Stimulated activated CD4-positive, alpha-beta T cell treated with anti-CD3 and anti-CD28 coated beads, Interleukin-15, amount 100 ng/mL, for 24 hours (primary cell): ENCODE measurements around the gene SPAG9.
"Not testable (repeated sequence)": the region's sequence is repeated elsewhere in the genome, so short reads cannot be mapped to it uniquely, and the experiment has no call there.

Source experiments
- DNase-seq: peaks from one replicate; pipeline ENCODE4 v3.0.0-alpha.2; 2020

SPAG9 gene

DNA sequence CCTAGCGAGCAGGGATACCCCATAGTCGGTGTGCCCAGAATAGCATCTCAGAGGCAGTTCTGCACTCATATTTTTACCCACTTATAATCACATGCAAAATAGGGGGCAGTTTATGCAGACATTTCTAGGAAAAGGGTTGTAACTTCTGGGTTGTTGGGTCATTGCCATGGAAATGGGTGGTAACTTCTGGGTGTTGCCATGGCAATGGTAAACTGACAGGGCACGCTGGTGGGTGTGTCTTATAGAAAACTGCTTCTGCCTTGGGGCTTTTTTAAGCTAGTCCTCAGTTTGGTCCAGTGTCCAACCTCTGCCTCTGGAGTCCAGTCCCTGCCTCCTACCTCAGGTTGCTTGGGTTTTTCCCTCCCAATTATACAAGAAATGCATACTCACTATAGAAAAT is 7.4 kb upstream of the SPAG9 start:
- peak; percentile 15 for DNase-seq

DNA sequence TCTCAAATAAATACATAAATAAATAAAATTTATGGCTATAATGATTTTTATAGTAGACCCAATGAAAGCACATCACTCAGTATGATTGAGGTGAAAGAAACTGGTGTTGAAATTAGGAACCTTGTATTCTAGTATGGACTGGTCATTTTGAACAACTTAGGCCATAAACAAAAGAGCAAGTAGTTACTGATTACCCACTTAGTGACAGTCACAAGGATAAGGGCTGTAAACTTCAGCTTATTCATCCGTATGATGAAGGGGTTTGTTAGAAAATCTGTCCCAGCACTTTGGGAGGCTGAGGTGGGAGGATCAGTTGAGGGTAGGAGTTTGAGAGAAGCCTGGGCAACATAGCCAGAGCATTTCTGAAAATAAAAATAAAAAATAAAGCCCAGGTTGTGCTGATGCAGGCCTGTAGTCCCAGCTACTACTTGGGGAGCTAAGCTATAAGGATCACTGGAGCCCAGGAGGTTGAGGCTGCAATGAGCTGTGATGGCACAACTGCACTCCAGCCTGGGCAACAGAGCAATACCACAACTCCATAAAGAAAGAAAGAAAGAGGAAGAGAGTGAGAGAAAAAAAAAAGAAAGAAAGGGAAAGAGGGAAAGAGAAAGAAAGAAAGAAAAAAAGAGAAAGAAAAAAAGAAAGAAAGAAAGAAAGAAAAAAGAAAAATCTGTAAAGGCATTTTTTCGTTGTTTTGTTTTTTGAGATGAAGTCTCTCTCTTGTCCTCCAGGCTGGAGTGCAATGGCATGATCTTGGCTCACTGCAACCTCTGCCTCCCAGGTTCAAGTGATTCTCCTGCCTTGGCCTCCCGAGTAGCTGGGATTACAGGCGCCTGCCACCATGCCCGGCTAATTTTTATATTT is 4.2 kb upstream of the SPAG9 start:
- DNase-seq: no peak

DNA sequence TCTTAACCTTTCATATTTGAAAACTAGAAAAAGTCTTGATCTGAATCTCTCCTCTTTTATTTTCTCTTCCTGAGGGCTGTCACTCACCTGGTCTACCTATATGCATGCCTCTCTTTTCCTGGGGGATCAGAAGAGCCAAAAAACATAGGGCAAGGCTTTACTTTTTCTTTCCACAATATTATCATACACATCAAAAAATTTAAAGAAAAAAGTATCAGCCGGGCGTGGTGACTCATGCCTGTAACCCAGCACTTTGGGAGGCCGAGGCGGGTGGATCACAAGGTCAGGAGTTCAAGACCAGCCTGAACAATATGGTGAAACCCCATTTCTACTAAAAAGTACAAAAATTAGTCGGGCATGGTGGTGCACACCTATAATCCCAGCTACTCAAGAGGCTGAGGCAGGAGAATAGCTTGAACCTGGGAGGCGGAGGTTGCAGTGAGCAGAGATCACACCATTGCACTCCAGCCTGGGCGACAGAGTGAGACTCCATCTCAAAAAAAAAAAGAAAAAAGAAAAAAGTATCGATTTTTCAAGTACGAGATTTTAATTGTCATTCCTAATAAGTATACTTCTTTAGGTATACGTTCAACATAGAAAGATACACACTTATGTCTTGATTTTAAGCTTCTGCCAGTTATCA is 1.9 kb upstream of the SPAG9 start:
- peak; percentile 29 for DNase-seq

DNA sequence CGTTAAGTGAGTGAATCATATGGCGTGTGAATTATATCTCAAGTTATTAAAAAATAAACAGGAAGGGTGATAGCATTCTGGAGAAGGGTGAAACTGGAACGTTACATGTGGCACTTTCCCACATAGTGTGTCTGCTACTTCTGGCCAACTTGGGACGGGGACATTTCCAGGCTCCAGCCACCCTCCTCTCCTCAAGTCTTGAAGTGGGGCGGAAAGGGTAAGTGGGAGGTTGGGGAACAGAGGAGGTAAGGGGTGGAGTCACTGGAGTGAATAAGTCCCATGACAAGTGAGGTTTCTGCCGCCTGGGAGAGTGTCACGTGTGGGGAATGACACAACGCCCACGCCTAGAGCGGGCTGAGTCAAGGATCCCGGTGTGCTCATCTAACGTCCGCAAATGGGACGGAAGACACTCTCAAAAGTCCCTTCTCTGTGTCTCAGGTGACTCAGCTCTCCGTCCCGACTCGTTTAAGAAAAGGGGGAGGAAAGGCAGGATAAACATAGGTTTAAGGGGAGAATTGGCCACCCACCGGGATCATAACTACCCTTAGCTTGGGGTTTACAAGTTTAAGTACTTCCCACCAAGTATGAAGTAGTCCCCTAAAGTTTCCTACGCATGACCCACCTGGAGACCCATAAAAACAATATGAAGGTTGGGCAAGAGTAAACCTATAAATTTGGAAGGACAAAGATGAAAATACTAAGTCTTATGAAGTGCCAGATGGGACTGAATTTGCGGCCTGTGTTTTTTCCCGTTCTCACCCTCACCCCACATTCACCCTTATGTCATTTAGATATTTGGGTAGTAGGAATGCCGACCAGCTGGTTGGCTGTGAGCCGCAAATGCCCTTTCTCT is 1.2 kb upstream of the SPAG9 start:
- peak; percentile 95 for DNase-seq

DNA sequence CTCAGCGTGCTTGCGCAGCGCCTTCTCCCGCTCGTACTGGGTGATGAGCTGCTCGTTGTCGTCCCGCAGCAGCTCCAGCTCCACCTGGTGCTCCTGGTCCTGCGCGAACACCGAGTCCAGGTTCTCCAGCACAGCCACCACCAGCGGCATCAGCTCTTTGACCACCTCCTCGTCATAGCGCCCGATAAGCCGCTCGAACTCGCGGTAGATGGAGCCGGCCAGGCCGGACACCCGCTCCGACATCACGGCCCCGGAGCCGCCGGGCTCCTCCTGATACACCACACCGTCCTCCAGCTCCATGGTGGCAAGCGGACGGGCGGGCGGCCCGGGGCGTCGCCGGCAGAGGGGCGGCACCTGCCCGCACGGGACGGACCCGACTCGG is 320 bp downstream of the SPAG9 start:
- no peak for DNase-seq

DNA sequence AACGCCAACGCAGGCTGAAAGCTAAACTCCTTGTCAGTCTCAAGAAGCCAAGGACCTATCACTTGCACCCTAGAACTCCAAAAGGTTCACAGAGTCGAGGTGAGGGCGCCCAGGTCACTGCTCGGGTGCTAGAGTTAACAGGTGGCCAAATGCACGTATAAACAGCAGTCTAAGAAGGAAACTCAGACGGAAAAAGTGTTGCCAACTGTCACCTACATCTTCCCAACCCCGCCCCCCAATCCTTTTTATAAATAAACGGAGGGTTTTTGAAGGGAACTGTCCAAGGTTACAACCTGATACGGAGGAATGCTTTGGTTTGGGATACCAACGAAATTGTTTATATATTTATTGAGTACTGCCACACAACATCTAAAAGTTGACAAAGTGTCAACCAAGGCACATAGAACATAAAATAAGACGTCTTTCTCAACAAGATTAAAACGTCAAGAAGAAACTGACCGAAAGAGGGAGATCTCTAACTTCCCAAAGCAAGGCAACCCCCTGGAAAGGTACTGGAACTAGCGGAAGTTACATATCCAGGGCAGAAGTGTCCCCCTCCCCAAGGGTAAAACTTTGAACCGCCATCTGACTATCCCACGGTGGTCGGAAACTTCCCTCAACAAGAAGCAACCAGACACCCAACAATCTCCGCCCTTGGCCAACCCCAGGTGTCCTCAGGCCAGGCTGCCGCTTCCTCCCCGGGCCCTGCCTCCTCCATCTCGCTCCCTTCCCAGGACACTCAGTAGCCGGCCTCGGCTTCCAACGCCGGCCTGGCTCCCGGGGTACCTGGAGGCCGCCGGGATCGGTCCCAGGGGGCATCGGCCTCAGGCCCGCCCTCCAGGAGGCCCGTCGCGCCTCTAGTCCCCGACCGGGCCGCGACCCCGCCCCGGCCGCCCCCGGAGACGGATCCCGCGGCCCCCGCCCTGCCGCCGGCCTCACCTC is 982 bp downstream of the SPAG9 start:
- peak; percentile 62 for DNase-seq

DNA sequence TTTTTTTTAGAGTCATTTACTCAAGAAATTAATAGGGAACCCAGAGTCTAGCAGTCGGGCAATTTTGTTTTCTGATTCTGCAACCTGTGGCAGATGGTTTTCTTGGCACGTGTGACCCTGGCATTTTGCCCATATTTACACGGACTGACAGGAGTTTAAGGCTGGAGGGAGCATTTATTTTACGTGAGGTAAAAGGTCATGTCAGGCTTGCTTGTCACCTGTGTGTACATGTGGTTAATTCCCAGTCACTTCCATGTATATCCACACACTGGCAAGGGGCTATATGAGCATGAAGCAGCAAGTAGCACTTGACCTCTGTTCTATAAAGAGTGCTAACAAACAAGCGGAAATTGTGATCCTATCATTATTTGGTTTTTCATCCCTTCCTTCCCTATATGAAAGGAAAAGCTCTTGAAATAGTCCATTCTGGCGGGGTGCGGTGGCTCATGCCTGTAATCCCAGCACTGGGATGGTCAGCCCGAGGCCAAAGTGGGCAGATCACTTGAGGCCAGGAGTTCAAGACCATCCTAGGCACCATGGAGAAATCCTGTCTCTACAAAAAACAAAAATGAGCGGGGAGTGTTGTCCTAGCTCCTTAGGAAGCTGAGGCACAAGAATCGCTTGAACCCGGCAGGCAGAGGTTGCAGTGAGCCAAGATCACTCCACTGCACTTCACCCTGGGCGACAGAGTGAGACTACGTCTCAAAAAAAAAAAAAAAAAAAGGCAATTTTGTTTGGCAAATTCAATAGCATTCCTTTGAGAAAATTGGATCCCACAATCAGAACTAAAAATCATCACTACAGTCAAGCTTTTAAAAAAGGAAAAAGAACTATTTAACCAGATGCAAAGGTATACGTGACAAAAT is 2.1 kb downstream of the SPAG9 start:
- DNase-seq: no peak

DNA sequence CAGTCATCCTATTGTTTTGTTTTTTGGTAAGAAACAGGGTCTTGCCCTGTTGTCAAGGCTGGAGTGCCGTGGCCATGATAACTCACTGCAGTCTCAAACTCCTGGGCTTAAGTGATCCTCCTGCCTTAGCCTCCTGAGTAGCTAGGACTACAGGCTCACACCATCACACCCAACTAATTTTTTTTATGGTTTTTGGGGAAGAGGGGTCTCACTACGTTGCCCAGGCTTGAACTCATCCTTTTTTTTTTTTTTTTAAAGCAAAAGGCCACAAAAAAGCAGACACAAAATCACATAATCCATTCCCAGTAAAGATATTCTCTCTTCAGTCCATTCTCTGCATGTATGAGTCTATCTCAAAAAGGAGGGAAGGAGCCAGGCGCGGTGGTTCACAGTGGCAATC is 5.5 kb downstream of the SPAG9 start:
- DNase-seq: no peak

DNA sequence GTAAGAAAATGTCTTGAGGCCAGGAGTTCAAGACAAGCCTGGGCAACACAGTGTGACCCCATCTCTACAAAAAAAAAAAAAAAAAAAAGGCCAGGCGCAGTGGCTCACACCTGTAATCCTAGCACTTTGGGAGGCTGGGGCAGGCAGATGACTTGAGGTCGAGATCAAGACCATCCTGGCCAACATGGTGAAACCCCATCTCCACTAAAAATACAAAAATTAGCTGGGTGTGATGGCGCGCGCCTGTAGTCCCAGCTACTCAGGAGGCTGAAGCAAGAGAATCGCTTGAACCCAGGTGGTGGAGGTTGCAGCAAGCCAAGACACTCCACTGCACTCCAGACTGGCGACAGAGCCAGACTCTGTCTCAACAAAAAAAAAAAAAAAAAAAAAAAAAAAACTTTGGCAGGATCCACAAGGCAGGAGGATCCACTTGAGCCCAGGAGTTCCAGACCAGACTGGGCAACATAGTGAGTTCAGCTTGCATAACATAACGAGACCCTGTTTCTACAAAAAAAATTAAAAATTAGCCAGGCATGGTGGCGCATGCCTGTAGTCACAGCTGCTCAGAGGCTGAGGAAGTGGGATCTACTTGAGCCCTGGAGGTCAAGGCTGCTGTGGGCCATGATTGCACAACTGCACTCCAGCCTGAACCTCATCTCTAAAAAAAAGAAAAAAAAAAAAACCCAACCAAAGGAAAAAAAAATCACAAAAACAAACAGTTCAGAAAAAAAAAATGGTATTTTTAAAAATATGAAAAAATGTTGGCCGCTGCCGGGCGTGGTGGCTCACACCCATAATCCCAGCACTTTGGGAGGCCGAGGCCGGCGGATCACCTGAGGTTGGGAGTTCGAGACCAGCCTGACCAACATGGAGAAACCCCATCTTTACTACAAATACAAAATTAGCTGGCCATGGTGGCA is 8.1 kb downstream of the SPAG9 start:
- DNase-seq: not testable (repeated sequence)

DNA sequence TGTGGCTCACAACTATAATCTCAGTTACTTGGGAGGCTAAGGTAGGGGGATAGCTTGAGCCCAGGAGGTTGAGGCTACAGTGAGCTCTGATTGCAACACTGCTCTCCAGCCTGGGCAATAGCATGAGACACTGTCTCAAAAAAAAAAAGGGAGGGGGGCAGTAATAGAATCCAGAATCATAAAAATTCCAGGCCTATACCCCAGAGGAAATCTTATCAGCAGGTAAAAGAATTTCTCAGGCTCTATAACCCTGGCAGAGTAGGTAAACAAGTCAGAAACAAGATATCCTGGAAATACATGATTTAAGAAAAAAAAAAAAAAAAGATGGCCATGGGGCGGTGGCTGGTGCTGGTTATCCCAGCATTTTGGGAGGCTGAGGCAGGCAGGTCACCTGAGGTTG is 12.9 kb downstream of the SPAG9 start:
- no peak for DNase-seq

DNA sequence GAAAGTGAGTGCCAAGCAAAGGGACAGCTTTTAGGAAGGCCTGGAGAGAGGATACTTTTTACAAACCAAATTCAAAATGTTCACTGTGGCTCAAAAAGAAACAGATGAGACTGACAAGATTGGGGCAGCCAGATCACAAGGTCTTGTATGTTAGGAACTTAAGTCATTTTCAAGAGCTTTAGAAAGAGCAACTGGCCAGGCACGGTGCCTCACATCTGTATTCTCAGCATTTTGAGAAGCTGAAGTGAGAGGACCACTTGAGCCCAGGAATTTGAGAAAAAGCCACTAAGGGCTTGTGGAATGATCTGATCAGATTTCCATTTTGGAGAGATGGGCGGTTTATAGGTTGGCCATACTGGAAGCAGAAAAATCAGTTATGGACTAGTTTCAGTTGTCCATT is 17.2 kb downstream of the SPAG9 start:
- DNase-seq: no peak

DNA sequence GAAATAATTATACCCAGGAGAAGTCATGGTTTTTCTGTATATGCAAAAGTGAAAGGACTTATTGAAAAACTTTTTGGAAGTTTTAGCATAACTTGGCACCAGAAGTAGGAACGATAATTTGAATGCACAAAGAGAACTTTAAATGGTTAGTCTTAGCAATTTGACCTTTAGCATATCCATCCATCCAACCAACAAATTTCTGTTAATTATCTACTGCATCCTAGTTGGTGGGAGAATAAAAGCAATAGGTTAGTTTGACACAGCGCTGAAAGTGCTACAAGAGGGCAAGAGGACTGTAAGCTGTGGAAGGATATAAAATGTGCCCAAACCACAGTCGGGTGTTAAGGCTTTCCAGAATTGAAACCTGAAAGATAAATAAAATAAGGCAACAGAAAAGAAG is 17.6 kb downstream of the SPAG9 start:
- DNase-seq: no peak

DNA sequence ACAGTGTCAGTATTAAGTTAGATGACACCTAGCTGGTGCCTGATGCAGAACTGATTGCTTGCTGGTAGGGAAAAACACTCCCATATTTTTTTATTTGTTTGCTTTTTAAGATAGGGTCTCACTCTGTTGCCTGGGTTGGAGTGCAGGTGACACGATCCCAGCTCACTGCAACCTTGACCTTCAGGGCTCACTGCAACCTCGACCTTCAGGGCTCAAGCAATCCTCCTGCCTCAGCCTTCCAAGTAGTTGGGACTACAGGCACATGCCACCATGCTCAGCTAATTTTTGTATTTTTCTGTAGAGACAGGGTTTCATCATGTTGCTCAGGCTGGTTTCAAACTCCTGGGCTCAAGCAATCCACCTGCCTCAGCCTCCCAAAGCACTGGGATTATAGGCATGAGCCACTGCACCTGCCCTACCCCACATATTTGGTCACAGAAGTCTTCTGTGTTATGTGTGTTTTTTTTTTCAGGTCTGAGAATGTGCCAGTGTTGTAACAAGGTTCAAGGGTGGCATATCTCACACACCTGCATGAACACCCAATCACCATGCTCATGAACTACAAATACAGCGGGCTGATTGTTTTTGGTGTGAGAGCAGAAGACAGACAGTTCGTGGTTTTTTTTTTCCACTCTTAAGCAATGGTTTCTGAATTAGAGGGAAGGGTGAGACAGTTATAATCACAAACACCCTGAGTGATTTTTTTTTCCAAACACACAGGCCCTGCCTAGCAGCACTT is 22.8 kb downstream of the SPAG9 start:
- DNase-seq: no peak

DNA sequence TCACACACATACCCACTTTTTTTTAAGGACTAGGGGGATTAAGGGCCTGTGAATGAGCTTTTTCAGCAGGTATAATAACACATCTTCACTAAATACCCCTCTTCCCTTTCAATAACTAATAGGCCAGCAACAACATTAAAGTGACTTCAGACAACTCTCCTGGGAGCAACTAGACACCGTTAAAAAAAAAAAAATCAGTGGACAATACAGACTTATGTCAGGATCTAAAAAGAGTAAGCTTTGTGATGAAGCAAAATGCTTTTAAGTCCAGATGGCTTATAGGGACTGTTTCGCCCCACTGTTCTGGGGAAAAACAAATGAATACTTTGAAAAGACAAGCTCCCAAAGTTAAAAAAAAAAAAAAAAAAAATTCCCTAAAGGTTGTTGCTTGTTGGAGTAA is 29.0 kb downstream of the SPAG9 start:
- no peak for DNase-seq

DNA sequence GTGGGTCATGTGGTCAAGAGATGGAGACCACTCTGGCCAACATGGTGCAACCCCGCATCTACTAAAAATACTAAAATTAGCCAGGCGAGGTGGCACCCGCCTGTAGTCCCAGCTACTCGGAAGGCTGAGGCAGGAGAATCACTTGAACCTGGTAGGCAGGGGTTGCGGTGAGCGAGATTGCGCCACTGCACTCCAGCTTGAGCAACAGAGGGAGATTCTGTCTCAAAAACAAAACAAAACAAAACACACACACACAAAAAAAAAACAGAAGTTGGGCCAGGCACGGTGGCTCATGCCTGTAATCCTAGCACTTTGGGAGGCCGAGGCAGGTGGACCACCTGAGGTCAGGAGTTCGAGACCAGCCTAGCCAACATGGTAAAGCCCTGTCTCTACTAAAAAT is 31.8 kb downstream of the SPAG9 start:
- DNase-seq: not testable (repeated sequence)

DNA sequence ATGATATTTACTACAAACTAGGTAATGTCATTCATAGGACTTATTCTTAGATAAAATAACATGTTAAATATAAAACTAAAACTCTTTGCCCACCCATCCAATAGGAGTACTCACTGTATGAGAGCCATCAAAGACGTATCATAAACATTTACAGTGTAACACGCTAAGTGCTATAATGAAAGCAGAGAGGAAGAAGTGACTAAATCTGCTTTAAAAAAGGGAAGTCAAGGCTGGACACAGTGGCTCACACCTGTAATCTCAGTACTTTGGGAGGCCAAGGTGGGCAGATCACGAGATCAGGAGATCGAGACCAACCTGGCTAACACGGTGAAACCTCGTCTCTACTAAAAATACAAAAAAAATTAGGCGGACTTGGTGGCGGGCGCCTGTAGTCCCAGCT is 32.4 kb downstream of the SPAG9 start:
- no peak for DNase-seq

DNA sequence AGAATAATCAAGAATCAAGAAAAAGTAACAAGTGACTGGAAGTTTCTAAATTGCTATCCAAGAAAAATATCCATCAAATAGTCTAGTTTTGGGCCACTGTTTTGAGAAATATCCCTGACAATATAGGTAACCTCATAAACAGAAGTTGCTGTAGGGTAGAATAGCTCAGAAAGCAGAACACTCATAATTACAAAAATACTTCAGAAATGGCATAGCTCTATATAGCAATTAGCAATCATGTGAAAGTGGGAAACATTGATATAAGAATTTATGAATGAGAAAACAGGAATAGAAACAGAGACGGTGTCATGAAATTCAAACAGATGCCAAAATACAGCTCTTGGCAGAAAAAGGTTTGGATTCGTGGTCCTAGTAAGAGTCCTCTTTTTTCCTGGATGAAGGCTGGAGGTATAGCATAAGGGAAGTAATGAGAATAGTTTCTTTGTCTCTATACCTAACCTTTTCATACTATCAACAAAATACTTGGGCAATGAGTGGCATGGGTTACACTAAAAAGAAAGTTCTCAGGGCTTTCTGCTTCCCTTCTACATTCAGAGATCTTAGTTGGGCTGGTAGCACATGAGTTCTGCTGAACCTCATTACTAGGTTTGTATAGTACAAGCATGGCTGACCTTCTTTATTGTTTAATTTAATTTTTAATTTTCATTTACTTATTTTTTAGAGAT is 33.5 kb downstream of the SPAG9 start:
- DNase-seq: no peak

DNA sequence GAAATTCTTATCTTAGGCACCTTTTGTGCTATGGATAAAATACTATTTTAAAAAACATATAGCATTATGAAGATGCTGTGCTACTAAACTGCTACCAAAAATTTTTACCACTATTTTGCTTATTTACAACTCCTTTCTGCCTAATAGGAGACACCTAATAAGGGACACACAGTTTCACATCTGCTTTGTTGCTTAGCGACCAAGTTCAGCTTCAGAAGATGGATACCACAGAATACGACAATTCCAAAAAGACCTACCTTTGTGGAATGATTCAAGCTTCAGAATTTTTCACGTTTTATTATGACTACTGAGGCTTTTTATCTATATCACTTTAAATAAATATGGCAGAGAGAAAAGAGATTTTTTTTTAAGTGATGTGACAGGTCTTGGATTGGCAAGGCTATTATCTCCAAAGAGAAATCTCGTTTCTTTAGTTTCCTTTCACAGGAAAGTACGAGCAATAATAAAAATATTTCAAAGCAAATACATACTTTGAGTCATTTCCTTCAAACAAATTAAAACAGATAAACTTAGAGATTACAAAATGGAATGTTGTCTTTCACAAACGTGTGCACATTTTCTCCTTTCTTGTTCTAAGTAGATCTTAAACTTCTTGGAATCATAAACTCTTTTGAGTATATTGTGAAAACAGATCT is 35.4 kb downstream of the SPAG9 start:
- no peak for DNase-seq
